ENCODE results near the gene SPSB4.

The SPSB4 gene

GRCh38 chr3:141104151-141104821 is 53.1 kb downstream of the SPSB4 start:
- Histone ChIP-seq H3K4me1 (ENCODE audit: low read depth, poor library complexity, severe bottlenecking) (no peaks in the 10 kb centered on the region), H2AFZ (ENCODE audit: low read depth) (no peak overlapping the region), H3K27ac (no peak overlapping the region), H3K79me2 (ENCODE audit: insufficient read depth, low read depth) (no peaks in the 10 kb centered on the region), H3K27me3 (ENCODE audit: insufficient read depth, low read depth) (no peaks in the 10 kb centered on the region), H3K36me3 (ENCODE audit: insufficient read depth) (no peaks in the 10 kb centered on the region), H3K4me3 (IDR thresholded peaks at IDR 0.05; ENCODE audit: insufficient read depth, low read depth, low read length) (no peak overlapping the region), H3K9ac (no peak overlapping the region), H4K20me1 (ENCODE audit: insufficient read depth) (no peaks in the 10 kb centered on the region), H3K4me2 (no peak overlapping the region)
- no peak for TF ChIP-seq CTCF (conservative IDR thresholded peaks at IDR 0.05; ENCODE audit: low read depth, low read length)

GRCh38 chr3:141105828-141106628 is 54.9 kb downstream of the SPSB4 start:
- peak; percentile 92 for TF ChIP-seq CTCF (conservative IDR thresholded peaks at IDR 0.05; ENCODE audit: low read depth, low read length)
- Histone ChIP-seq H3K36me3 (ENCODE audit: insufficient read depth) (no peaks in the 10 kb centered on the region), H3K4me1 (ENCODE audit: low read depth, poor library complexity, severe bottlenecking) (no peaks in the 10 kb centered on the region), H3K79me2 (ENCODE audit: insufficient read depth, low read depth) (no peaks in the 10 kb centered on the region), H3K4me2 (no peak overlapping the region), H3K27ac (no peak overlapping the region), H3K27me3 (ENCODE audit: insufficient read depth, low read depth) (no peaks in the 10 kb centered on the region), H4K20me1 (ENCODE audit: insufficient read depth) (no peaks in the 10 kb centered on the region), H3K4me3 (IDR thresholded peaks at IDR 0.05; ENCODE audit: insufficient read depth, low read depth, low read length) (no peak overlapping the region), H3K9ac (no peak overlapping the region), H2AFZ (ENCODE audit: low read depth) (no peak overlapping the region)

- Histone ChIP-seq H2AFZ (ENCODE audit: low read depth) (no peak overlapping the region), H3K27me3 (ENCODE audit: insufficient read depth, low read depth) (no peaks in the 10 kb centered on the region), H3K4me1 (ENCODE audit: low read depth, poor library complexity, severe bottlenecking) (no peaks in the 10 kb centered on the region), H3K79me2 (ENCODE audit: insufficient read depth, low read depth) (no peaks in the 10 kb centered on the region), H3K4me2 (no peak overlapping the region), H4K20me1 (ENCODE audit: insufficient read depth) (no peaks in the 10 kb centered on the region), H3K27ac (no peak overlapping the region), H3K4me3 (IDR thresholded peaks at IDR 0.05; ENCODE audit: insufficient read depth, low read depth, low read length) (no peak overlapping the region), H3K36me3 (ENCODE audit: insufficient read depth) (no peaks in the 10 kb centered on the region), H3K9ac (no peak overlapping the region)
- TF ChIP-seq CTCF (conservative IDR thresholded peaks at IDR 0.05; ENCODE audit: low read depth, low read length) = no peak
Observed at GRCh38 chr3:141106842-141107241, 55.7 kb downstream of the SPSB4 start.

GRCh38 chr3:141108039-141108438 is 56.9 kb downstream of the SPSB4 start:
- no peak for TF ChIP-seq CTCF (conservative IDR thresholded peaks at IDR 0.05; ENCODE audit: low read depth, low read length)
- H3K79me2 ChIP-seq (ENCODE audit: insufficient read depth, low read depth) = no peaks in the 10 kb centered on the region
- H3K27me3 ChIP-seq (ENCODE audit: insufficient read depth, low read depth) = no peaks in the 10 kb centered on the region
- no peaks in the 10 kb centered on the region for H3K36me3 ChIP-seq (ENCODE audit: insufficient read depth)
- no peak overlapping the region for H3K27ac ChIP-seq
- no peak overlapping the region for H3K4me3 ChIP-seq (IDR thresholded peaks at IDR 0.05; ENCODE audit: insufficient read depth, low read depth, low read length)
- no peak overlapping the region for H3K9ac ChIP-seq
- H4K20me1 ChIP-seq (ENCODE audit: insufficient read depth) = no peaks in the 10 kb centered on the region
- no peak overlapping the region for H2AFZ ChIP-seq (ENCODE audit: low read depth)
- H3K4me1 ChIP-seq (ENCODE audit: low read depth, poor library complexity, severe bottlenecking) = no peaks in the 10 kb centered on the region
- no peak overlapping the region for H3K4me2 ChIP-seq
